GM23338 (cell line): ENCODE data around the gene ME3. TPM values are rescaled to one million over a fixed set of nuclear protein-coding genes. Genes with fewer than 3 reads are reported as not detected.

Experiments
- ATAC-seq: fragments of 200-7000 bp; cut with Tn5 transposase; 3 replicates; pipeline ENCODE4 v1.9.1; 2020
- DNase-seq: peaks from one replicate; pipeline ENCODE4 v3.0.0-alpha.2; 2015; ENCODE audit warnings: low spot score
- H2AFZ ChIP-seq: fragments of 200-600 bp; sonication (generic); 2 replicates; pipeline ENCODE4 v1.8.0; 2016; ENCODE audit warnings: antibody characterized with exemption, mild to moderate bottlenecking, moderate library complexity
- H3F3A ChIP-seq: fragments of 200-600 bp; sonication (generic); replicated peaks from 2 replicates; pipeline ENCODE4 v1.8.0; 2017; ENCODE audit warnings: antibody characterized with exemption, mixed run types, low read depth
- H3K27ac ChIP-seq: fragments of 200-600 bp; sonication (generic); 2 replicates; pipeline ENCODE4 v1.6.1; 2016; ENCODE audit warnings: low read depth
- H3K27me3 ChIP-seq: fragments of 200-600 bp; sonication (generic); 2 replicates; pipeline ENCODE4 v1.8.0; 2016; ENCODE audit warnings: mild to moderate bottlenecking, mixed run types, moderate library complexity; ENCODE audit not compliant: insufficient read depth
- H3K36me3 ChIP-seq: fragments of 200-600 bp; sonication (generic); 2 replicates; pipeline ENCODE4 v1.8.0; 2016; ENCODE audit warnings: mild to moderate bottlenecking; ENCODE audit not compliant: insufficient read depth
- H3K4me1 ChIP-seq: fragments of 200-600 bp; sonication (generic); 2 replicates; pipeline ENCODE4 v1.8.0; 2016; ENCODE audit warnings: mild to moderate bottlenecking, moderate library complexity; ENCODE audit not compliant: insufficient read depth
- H3K4me2 ChIP-seq: fragments of 200-600 bp; sonication (generic); 2 replicates; pipeline ENCODE4 v1.7.1; 2017; ENCODE audit warnings: mixed run types
- H3K4me3 ChIP-seq: fragments of 200-600 bp; sonication (generic); 2 replicates; pipeline ENCODE4 v1.6.1; 2016; ENCODE audit warnings: mixed run types
- H3K79me2 ChIP-seq: fragments of 200-600 bp; sonication (generic); replicated peaks from 2 replicates; pipeline ENCODE4 v1.8.0; 2017; ENCODE audit warnings: mild to moderate bottlenecking; ENCODE audit not compliant: insufficient read depth
- H3K9me2 ChIP-seq: fragments of 200-600 bp; sonication (generic); 2 replicates; pipeline ENCODE4 v1.8.0; 2017; ENCODE audit not compliant: insufficient read depth
- H4K20me1 ChIP-seq: fragments of 200-600 bp; sonication (generic); replicated peaks from 2 replicates; pipeline ENCODE4 v1.8.0; 2017; ENCODE audit warnings: mild to moderate bottlenecking; ENCODE audit not compliant: insufficient read depth
- H3K27ac Mint-ChIP-seq: 2 replicates; pipeline ENCODE4 v1.8.0; 2020; ENCODE audit warnings: inconsistent platforms, mild to moderate bottlenecking, moderate library complexity, mixed read lengths
- H3K27me3 Mint-ChIP-seq: 3 replicates; pipeline ENCODE4 v1.8.0; 2022; ENCODE audit warnings: low read depth, mild to moderate bottlenecking, moderate library complexity, mixed read lengths, inconsistent platforms; ENCODE audit not compliant: insufficient read depth, poor library complexity
- H3K36me3 Mint-ChIP-seq: 3 replicates; pipeline ENCODE4 v1.8.0; 2021; ENCODE audit warnings: low read depth, mild to moderate bottlenecking, inconsistent platforms, moderate library complexity, mixed read lengths
- H3K4me1 Mint-ChIP-seq: 3 replicates; pipeline ENCODE4 v1.8.0; 2020; ENCODE audit warnings: mild to moderate bottlenecking, inconsistent platforms, mixed read lengths
- H3K4me3 Mint-ChIP-seq: 3 replicates; pipeline ENCODE4 v1.8.0; 2021; ENCODE audit warnings: moderate library complexity, mild to moderate bottlenecking, inconsistent platforms, mixed read lengths
- H3K9me3 Mint-ChIP-seq: 3 replicates; pipeline ENCODE4 v1.8.0; 2020; ENCODE audit warnings: moderate library complexity, mild to moderate bottlenecking, inconsistent platforms, mixed read lengths
- CREB1 ChIP-seq: fragments of 250-450 bp; sonication (Bioruptor Pico); IDR thresholded peaks from 2 replicates; pipeline ENCODE4 v1.5.0; 2020; ENCODE audit warnings: low read depth, mild to moderate bottlenecking, moderate library complexity
- CTCF ChIP-seq, 2 experiments: fragments of 200-600 bp in 1 of 2; sonication (generic) in 1 of 2; conservative IDR thresholded peaks; 2 replicates each; pipeline versions ENCODE4 v1.5.1 to v1.6.1; 2016 to 2017; ENCODE audit warnings: antibody characterized with exemption in 2 of 2, low read depth in 2 of 2, mild to moderate bottlenecking in 2 of 2, moderate library complexity in 1 of 2
- EZH2 ChIP-seq: fragments of 200-600 bp; sonication (generic); IDR thresholded peaks from one replicate; pipeline ENCODE4 v1.8.0; 2017; ENCODE audit warnings: antibody characterized with exemption, mild to moderate bottlenecking, low read depth; ENCODE audit not compliant: unreplicated experiment
- EZH2phosphoT487 ChIP-seq: fragments of 200-600 bp; sonication (generic); IDR thresholded peaks from one replicate; pipeline ENCODE4 v1.8.1; 2018; ENCODE audit warnings: antibody characterized with exemption; ENCODE audit not compliant: unreplicated experiment
- JUNB ChIP-seq: IDR thresholded peaks from one replicate; pipeline ENCODE4 v1.6.1; 2016; ENCODE audit warnings: antibody characterized with exemption; ENCODE audit not compliant: unreplicated experiment
- NANOG ChIP-seq: IDR thresholded peaks from 2 replicates; pipeline ENCODE4 v1.6.1; 2016; ENCODE audit warnings: antibody characterized with exemption, borderline replicate concordance
- POLR2AphosphoS5 ChIP-seq: IDR thresholded peaks from 2 replicates; pipeline ENCODE4 v1.6.1; 2016; ENCODE audit warnings: antibody characterized with exemption, low read depth
- REST ChIP-seq: IDR thresholded peaks from one replicate; pipeline ENCODE4 v1.6.1; 2018; ENCODE audit warnings: antibody characterized with exemption; ENCODE audit not compliant: unreplicated experiment
- STAT1 ChIP-seq: IDR thresholded peaks from one replicate; pipeline ENCODE4 v1.6.1; 2016; ENCODE audit warnings: antibody characterized with exemption; ENCODE audit not compliant: unreplicated experiment
- ZNF114 ChIP-seq: fragments of 250-450 bp; sonication (Bioruptor Pico); IDR thresholded peaks from 2 replicates; pipeline ENCODE4 v1.5.0; 2020; ENCODE audit warnings: mild to moderate bottlenecking, moderate library complexity
- ZNF331 ChIP-seq: fragments of 250-450 bp; sonication (Bioruptor Pico); IDR thresholded peaks from 2 replicates; pipeline ENCODE4 v1.5.0; 2020; ENCODE audit warnings: low read depth, mild to moderate bottlenecking, moderate library complexity
- ZNF462 ChIP-seq: fragments of 250-450 bp; sonication (Bioruptor Pico); IDR thresholded peaks from 2 replicates; pipeline ENCODE4 v1.5.0; 2020; ENCODE audit warnings: mild to moderate bottlenecking, moderate library complexity
- polyA plus RNA-seq: library from polyadenylated mRNA; unstranded; fragments of >200 nt; fragmentation: Nextera tagmentation; extraction: Ambion mirVana; gene quantifications from 2 replicates; pipeline ENCODE4 v1.2.1, GENCODE V29; 2016
- total RNA-seq: library from RNA; depleted of rRNA; stranded (reverse); fragments of >200 nt; shearing (Covaris generic); gene quantifications from 2 replicates; pipeline ENCODE4 v1.2.3, GENCODE V29; 2014
- TF ChIP-seq, protein P1 (sequence below): IDR thresholded peaks from 2 replicates; pipeline ENCODE4 v1.6.1; 2016; ENCODE audit warnings: antibody characterized with exemption

Gene ME3
- total and polyA plus RNA-seq, 2 experiments from 2014 or later = 1.3 to 4.0 TPM

DNA sequence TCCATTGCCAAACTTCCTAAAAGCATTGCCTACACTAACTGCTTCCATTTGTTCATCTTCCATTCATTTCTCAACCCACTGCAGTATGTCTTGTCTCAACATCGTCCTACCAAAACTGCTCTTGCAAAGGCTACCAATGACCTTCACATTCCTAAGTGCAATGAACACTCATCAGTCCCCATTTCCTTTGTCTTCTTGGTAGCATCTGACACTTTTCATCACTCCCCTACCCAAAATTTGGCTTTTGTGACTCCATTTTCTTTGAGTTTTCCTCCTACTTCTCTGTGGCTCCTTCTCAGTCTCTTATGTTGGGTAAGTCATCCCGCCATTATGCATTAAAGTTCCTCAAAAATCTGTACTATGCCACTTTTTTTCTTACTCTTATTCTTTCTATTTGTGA is 162.3 kb downstream of the ME3 start:
- no peaks in the 10 kb centered on the region for H3K36me3 Mint-ChIP-seq
- peaks cover 9% of the 10 kb centered on the region for H3K4me1 Mint-ChIP-seq
- Histone ChIP-seq H3K4me1 (peaks cover 22% of the 10 kb centered on the region), H4K20me1 (no peaks in the 10 kb centered on the region), H3K79me2 (no peaks in the 10 kb centered on the region), H3K27me3 (no peaks in the 10 kb centered on the region), H2AFZ (no peak overlapping the region), H3K4me2 (no peak overlapping the region), H3F3A (no peaks in the 10 kb centered on the region), H3K4me3 (no peak overlapping the region), H3K9me2 (peaks cover 15% of the 10 kb centered on the region; the same call in 1 of the 2 replicates), H3K27ac (no peak overlapping the region), H3K36me3 (0 out of 2 replicates have a peak, but pooled peaks cover 6% of the 10 kb centered on the region)
- no peak overlapping the region for H3K27ac Mint-ChIP-seq
- H3K9me3 Mint-ChIP-seq = no peaks in the 10 kb centered on the region
- no peak for ATAC-seq
- DNase-seq = no peak
- no peak for TF ChIP-seq JUNB
- no peak for TF ChIP-seq ZNF114 (CRISPR knock-in tag)
- TF ChIP-seq REST = no peak
- no peak for TF ChIP-seq CREB1 (CRISPR knock-in tag)
- TF ChIP-seq POLR2AphosphoS5 = no peak
- TF ChIP-seq ZNF331 (CRISPR knock-in tag) = no peak
- TF ChIP-seq STAT1 = no peak
- no peak for TF ChIP-seq EZH2
- no peak for TF ChIP-seq ZNF462 (CRISPR knock-in tag)
- TF ChIP-seq EZH2phosphoT487 = no peak
- no peak for TF ChIP-seq CTCF (conservative IDR thresholded peaks at IDR 0.05; ENCODE audit: low read depth in 2 of 2)
- TF ChIP-seq, protein P1, sequence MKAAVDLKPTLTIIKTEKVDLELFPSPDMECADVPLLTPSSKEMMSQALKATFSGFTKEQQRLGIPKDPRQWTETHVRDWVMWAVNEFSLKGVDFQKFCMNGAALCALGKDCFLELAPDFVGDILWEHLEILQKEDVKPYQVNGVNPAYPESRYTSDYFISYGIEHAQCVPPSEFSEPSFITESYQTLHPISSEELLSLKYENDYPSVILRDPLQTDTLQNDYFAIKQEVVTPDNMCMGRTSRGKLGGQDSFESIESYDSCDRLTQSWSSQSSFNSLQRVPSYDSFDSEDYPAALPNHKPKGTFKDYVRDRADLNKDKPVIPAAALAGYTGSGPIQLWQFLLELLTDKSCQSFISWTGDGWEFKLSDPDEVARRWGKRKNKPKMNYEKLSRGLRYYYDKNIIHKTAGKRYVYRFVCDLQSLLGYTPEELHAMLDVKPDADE = no peak
- no peak for TF ChIP-seq NANOG
- no peaks in the 10 kb centered on the region for H3K27me3 Mint-ChIP-seq
- no peak overlapping the region for H3K4me3 Mint-ChIP-seq
